ENCODE results near the gene RPL11. TPM values are rescaled to one million over a fixed set of nuclear protein-coding genes. Genes with fewer than 3 reads are reported as not detected.

The RPL11 gene
- total RNA-seq, 1 donor from 2014 or later, result 1,285 TPM

DNA sequence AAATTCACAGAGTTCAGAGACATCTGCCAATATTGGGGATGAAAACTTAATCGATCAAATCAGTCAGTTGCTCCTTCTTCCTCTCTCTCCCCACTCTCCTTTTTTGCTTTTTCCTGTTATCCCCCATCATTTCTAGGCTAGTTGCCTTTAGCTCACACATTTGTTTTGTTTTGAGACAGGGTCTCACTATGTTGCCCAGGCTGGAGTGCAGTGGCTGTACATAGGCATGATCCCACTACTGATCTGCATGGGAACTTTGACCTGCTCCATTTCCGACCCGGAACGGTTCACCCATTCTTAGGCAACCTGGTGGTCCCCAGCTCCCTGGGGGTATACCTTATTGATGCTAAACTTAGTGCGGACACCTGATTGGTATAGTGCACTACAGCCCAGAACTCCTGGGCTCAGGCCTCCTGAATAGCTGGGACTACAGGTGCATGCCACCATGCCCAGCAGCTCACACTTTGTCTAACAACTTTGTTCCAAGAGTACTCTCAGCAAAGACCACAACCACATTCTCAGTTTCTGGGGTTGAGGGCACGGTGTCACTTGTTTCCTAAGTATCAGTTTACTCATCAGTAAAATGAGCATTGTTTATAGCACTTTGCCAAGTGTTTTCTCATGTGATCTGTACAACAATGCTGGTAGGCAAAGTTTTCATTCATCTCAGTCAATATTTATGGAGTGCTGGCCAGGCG is 45.0 kb downstream of the RPL11 start:
- H3K4me1 Mint-ChIP-seq (ENCODE audit: unreplicated experiment), result no peaks in the 10 kb centered on the region

GRCh38 chr1:23741609-23742008 is 50.0 kb downstream of the RPL11 start:
- Mint-ChIP-seq H3K36me3 (ENCODE audit: low read depth, unreplicated experiment) (peaks cover 4% of the 10 kb centered on the region), H3K9me3 (ENCODE audit: unreplicated experiment) (no peaks in the 10 kb centered on the region), H3K4me3 (ENCODE audit: unreplicated experiment) (peak overlapping the region; percentile 94), H3K27ac (ENCODE audit: unreplicated experiment) (no peak overlapping the region), H3K4me1 (ENCODE audit: unreplicated experiment) (peaks cover 17% of the 10 kb centered on the region), H3K27me3 (ENCODE audit: unreplicated experiment) (peaks cover 13% of the 10 kb centered on the region)
- TF ChIP-seq, protein P1, sequence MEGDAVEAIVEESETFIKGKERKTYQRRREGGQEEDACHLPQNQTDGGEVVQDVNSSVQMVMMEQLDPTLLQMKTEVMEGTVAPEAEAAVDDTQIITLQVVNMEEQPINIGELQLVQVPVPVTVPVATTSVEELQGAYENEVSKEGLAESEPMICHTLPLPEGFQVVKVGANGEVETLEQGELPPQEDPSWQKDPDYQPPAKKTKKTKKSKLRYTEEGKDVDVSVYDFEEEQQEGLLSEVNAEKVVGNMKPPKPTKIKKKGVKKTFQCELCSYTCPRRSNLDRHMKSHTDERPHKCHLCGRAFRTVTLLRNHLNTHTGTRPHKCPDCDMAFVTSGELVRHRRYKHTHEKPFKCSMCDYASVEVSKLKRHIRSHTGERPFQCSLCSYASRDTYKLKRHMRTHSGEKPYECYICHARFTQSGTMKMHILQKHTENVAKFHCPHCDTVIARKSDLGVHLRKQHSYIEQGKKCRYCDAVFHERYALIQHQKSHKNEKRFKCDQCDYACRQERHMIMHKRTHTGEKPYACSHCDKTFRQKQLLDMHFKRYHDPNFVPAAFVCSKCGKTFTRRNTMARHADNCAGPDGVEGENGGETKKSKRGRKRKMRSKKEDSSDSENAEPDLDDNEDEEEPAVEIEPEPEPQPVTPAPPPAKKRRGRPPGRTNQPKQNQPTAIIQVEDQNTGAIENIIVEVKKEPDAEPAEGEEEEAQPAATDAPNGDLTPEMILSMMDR (IDR thresholded peaks at IDR 0.05; ENCODE audit: unreplicated experiment), result no peak
- DNase-seq (ENCODE audit: low spot score), result no peak

More for the DNA sequence above, 45.0 kb downstream of the RPL11 start:
- no peak for DNase-seq (ENCODE audit: low spot score)
- Mint-ChIP-seq H3K27me3 (ENCODE audit: unreplicated experiment) (no peaks in the 10 kb centered on the region), H3K4me3 (ENCODE audit: unreplicated experiment) (no peak overlapping the region), H3K36me3 (ENCODE audit: low read depth, unreplicated experiment) (peaks cover 2% of the 10 kb centered on the region), H3K27ac (ENCODE audit: unreplicated experiment) (no peak overlapping the region), H3K9me3 (ENCODE audit: unreplicated experiment) (no peaks in the 10 kb centered on the region)
- TF ChIP-seq, protein P1 (IDR thresholded peaks at IDR 0.05; ENCODE audit: unreplicated experiment), result no peak

- Mint-ChIP-seq H3K36me3 (ENCODE audit: low read depth, unreplicated experiment) (peaks cover 9% of the 10 kb centered on the region), H3K27me3 (ENCODE audit: unreplicated experiment) (peaks cover 13% of the 10 kb centered on the region), H3K4me1 (ENCODE audit: unreplicated experiment) (peaks cover 21% of the 10 kb centered on the region), H3K27ac (ENCODE audit: unreplicated experiment) (peak overlapping the region; percentile 68), H3K4me3 (ENCODE audit: unreplicated experiment) (peak overlapping the region; percentile 94), H3K9me3 (ENCODE audit: unreplicated experiment) (no peaks in the 10 kb centered on the region)
- TF ChIP-seq, protein P1 (IDR thresholded peaks at IDR 0.05; ENCODE audit: unreplicated experiment), result no peak
- no peak for DNase-seq (ENCODE audit: low spot score)
Observed at GRCh38 chr1:23742670-23743286, 51.2 kb downstream of the RPL11 start.

DNA sequence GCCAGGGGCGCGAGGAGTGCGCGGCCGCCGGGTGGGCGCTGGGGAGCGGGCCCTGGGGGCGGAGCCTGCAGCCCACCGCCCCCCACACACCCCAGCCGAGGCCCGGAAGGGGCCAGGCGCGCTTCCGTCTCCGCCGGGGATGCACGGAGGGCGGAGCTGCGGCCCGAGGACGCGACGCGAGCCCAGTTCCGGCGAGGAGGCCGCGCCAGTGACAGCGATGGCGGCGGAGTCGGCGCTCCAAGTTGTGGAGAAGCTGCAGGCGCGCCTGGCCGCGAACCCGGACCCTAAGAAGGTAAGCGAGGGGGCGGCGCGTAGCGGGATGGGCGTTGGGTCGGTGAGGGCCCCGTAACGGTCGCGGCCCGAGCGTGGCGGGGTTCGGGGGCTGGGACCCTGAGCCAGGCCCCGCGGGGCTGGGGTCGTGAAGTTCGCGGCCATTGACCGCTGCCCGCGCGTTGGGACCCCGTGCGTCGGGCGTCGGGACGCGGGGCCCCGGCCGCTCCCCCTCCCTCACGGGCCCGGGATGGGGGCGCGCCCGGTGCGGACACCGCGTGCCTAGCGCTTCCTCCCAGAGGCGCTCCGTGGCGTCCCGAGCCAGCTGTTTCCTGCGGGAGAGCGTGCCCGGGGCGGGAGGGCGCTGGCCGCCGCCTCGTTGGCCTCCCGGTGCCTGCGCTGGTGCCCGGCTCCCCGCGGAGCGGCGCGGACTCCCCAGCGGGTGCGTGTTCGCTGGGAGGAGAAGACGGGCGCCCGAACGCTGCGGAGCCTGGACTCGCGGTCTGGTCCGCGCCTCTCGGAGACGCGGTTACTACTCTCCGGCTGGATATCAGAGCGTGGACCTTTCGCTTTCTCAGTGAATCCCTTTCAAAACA is 51.9 kb downstream of the RPL11 start, which contains the start of gene ELOA:
Gene ELOA, plus strand, starts transcription at position 185 of the 866 bp plus-strand sequence. Its CDS starts 33 bp downstream, at position 218.
- Mint-ChIP-seq H3K27ac (ENCODE audit: unreplicated experiment) (peak within 1 kb of the TSS; percentile 80), H3K4me1 (ENCODE audit: unreplicated experiment) (peaks cover 24% of the 10 kb centered on the region), H3K36me3 (ENCODE audit: low read depth, unreplicated experiment) (peaks cover 9% of the 10 kb centered on the region), H3K9me3 (ENCODE audit: unreplicated experiment) (no peaks in the 10 kb centered on the region), H3K4me3 (ENCODE audit: unreplicated experiment) (peak within 1 kb of the TSS; percentile 96), H3K27me3 (ENCODE audit: unreplicated experiment) (peaks cover 13% of the 10 kb centered on the region)
- peak; percentile 71 for DNase-seq (ENCODE audit: low spot score)
- TF ChIP-seq, protein P1 (IDR thresholded peaks at IDR 0.05; ENCODE audit: unreplicated experiment), result no peak
